Measurements from ENCODE around the gene GNG5. TPM values are rescaled to one million over a fixed set of nuclear protein-coding genes. Genes with fewer than 3 reads are reported as not detected.
"Not testable (repeated sequence)": the region's sequence is repeated elsewhere in the genome, so short reads cannot be mapped to it uniquely, and the experiment has no call there.

GNG5 gene
- total RNA-seq: 45.0 TPM

- peak; percentile 89 for ATAC-seq
These were observed at the start of gene GNG5, which contains the start of gene SPATA1 for GRCh38 chr1:84506002-84506728. TSS of gene GNG5 (minus strand) at chr1:84506581. CDS start at chr1:84506091, 490 bp downstream. TSS of gene SPATA1 (plus strand) at chr1:84506386. CDS start at chr1:84516360, 9,974 bp downstream.

DNA sequence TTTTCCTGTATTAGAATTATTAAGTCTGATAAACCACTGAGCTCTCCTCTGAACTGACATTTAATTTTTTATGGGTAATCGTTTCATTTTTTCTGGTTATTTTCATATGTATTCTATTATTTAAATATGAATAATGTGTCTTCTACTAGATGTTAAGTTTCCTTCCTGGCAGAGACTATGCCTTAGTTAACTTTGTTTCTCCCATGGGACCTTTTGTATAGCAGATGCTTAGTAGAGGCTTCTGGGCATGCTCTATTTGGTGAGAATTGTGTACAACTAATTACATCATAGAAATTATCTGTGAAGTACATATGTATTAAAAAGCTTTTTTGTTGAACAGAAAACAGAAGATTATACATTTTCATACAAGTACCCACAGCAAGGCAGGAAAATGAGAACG, 44.4 kb upstream of the GNG5 start:
- DNase-seq (ENCODE audit: low spot score): no peak
- no peak for ATAC-seq

More at GRCh38 chr1:84506002-84506728, at the start of gene GNG5, which contains the start of gene SPATA1:
- peak; percentile 99 for DNase-seq (ENCODE audit: low spot score)

- DNase-seq (ENCODE audit: low spot score) (no peak), ATAC-seq (no peak)
These were observed 35.3 kb upstream of the GNG5 start for GRCh38 chr1:84541679-84542078.

DNA sequence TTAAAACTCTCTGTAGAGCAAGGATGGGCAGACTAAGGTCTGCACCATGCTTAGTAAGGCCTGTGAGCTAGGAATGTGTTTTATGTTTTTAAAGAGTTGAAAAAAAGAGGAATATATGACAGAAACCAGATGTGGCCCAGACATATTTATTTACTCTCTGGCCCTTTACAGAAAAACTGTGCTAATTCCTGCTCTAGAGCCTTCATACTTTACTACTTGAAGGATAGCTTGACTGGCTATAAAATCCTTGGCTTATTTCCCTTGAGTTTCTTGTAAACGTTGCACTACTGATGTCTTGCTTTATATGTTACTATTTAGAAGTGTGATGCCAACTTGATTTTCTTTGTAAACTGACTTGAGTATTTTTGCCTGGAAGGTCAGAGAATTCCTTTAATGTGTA, 34.4 kb upstream of the GNG5 start:
- no peak for DNase-seq (ENCODE audit: low spot score)
- no peak for ATAC-seq

DNA sequence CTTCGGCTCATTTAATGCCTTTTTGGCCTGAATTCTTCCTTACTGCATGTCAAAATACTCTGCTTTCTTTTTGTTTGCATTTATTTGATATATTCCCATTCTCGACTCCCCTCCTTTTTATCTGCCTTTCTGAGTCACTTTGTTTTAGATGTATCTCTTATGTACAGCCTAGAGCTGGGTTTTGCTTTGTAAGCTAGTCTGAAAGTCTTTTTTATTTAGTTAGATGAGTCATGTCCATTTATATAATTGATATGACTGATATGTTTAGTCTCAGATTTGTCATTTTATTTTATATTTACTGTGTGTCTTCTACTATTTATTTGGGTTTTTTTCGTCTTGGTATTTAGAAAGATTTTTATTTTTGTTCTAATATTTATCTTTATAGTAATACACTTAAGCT, 33.6 kb upstream of the GNG5 start:
- ATAC-seq: no peak

GRCh38 chr1:84538599-84538998, 32.2 kb upstream of the GNG5 start:
- DNase-seq (ENCODE audit: low spot score): no peak
- no peak for ATAC-seq

More for the DNA sequence above, 33.6 kb upstream of the GNG5 start:
- DNase-seq (ENCODE audit: low spot score): no peak

GRCh38 chr1:84525779-84526178, 19.4 kb upstream of the GNG5 start:
- DNase-seq (ENCODE audit: low spot score) (no peak), ATAC-seq (no peak)

- ATAC-seq: no peak
- no peak for DNase-seq (ENCODE audit: low spot score)
These were observed 18.2 kb upstream of the GNG5 start for GRCh38 chr1:84524590-84524989.

- DNase-seq (ENCODE audit: low spot score) (no peak), ATAC-seq (no peak)
These were observed 4.3 kb upstream of the GNG5 start for GRCh38 chr1:84510668-84511067.

DNA sequence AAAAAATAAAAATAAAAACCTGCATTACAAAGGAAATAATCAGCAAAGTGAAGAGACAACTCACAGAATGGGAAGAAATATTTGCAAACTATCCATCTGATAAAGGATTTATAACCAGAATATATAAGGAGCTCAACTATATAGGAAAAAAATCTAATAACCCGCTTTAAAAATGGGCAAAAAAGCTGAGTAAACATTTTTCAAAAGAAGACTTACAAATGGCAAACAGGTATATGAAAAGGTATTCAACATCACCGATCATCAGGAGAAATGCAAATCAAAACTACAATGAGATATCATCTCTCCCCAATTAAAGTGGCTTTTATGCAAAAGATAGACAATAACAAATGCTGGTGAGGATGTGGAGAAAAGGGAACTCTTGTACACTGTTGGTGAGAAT, 3.8 kb upstream of the GNG5 start:
- DNase-seq (ENCODE audit: low spot score): no peak
- ATAC-seq: no peak

GRCh38 chr1:84509029-84509428, 2.6 kb upstream of the GNG5 start:
- DNase-seq (ENCODE audit: low spot score) (no peak), ATAC-seq (no peak)

- ATAC-seq (no peak), DNase-seq (ENCODE audit: low spot score) (no peak)
These were observed 2.1 kb upstream of the GNG5 start for GRCh38 chr1:84508510-84508909.

- not testable (repeated sequence) for DNase-seq (ENCODE audit: low spot score); ATAC-seq
These were observed 1.5 kb upstream of the GNG5 start for GRCh38 chr1:84507887-84508286.

GRCh38 chr1:84506729-84507453, 510 bp upstream of the GNG5 start:
- no peak for ATAC-seq
- DNase-seq (ENCODE audit: low spot score): no peak

DNA sequence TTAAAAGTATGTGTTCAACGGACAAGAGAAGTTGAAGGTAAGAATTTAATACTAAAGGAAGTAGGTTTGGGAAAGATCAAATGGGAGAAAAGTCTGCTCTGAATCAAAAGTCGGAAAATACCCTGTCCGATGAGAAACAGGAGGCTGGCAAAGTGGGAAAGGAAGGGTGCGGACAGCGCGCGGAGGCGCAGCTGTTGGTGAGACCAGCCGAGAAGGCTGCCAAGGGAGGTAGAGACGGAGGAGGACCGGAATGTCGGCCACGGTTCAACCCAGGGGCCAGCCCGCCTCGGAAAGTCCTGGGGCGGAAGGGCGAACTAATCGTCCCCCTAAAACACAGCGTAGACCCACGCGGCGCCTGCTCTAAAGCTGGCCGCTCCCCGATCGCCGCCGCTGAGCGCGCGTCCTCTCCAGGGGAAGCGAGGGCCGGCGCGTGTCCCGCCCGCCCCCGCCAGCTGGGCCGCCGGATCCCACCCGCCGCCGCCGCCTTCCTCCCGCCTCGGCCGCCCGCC, 834 bp downstream of the GNG5 start:
- peak; percentile 60 for ATAC-seq
- DNase-seq (ENCODE audit: low spot score): no peak

DNA sequence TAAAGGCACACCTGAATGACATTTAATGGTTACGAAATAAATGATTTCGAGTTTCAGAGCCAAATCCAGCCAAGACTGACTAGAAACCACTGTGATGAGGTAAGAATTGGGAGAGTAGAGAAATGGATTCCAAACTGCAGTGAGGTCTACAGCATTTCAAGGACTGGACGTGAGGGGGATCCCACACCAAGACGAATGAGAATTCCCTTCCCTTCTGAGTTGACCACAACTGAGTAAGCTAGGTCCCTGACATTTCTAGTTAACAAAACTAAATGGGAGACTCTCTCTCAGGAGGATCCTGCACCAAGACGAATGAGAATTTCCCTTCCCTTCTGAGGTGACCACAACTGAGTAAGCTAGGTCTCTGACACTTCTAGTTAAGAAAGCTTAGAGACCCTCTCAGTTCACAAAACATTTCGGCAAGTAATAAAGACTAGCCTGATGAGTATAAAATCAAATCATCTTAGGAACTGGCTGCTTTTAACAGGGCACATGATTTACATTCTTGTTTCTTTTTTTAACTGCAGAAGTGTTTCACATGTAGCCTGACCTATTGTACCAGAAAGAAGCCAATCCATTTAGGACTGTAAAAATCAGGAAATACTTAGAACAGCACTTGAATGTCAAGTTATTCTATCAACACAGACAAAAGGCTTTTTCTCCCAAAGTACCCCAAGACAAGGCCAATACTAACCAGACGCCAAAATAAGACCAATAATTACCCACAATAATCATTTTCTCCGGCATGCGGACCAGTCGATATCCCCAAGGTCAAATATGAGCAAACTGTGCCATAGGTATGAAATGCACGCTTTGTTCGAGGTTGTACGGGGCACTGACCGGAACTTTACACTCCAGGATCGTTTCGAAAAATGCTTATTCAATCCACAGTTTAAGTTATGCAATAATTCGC, 1.5 kb downstream of the GNG5 start:
- DNase-seq (ENCODE audit: low spot score) (peak; percentile 63), ATAC-seq (peak; percentile 19)

DNA sequence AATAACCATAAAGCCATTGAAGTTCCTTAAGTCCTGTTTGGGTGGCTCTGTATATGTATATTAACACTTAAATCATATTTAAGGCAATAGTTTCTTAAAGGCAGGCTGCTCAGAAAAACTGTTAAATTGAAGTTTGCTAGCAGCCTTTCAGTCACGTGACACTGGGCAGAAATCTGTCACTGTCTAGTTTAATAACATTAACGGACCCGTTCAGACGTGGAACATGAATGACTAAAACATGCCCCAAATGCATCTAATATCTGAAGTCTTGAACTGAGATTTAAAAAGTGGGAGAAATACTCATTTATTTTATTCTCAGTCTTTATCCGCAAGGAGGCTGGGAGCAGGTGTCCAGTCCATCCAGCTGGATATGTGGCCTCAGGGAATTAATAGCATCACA, 3.5 kb downstream of the GNG5 start:
- no peak for ATAC-seq

GRCh38 chr1:84497631-84498275, 8.6 kb downstream of the GNG5 start:
- ATAC-seq (peak; percentile 63), DNase-seq (ENCODE audit: low spot score) (no peak)

More for the DNA sequence above, 3.5 kb downstream of the GNG5 start:
- no peak for DNase-seq (ENCODE audit: low spot score)

- ATAC-seq: no peak
- DNase-seq (ENCODE audit: low spot score): no peak
These were observed 9.9 kb downstream of the GNG5 start for GRCh38 chr1:84496498-84496897.

- no peak for ATAC-seq
- DNase-seq (ENCODE audit: low spot score): no peak
These were observed 12.6 kb downstream of the GNG5 start for GRCh38 chr1:84493747-84494146.

Data from left lobe of liver (tissue), 2 donors.